Tibial nerve (tissue), 4 donors: ENCODE data around the gene PHYH. TPM values are rescaled to one million over a fixed set of nuclear protein-coding genes. Genes with fewer than 3 reads are reported as not detected.

ENCODE experiments used
- DNase-seq, 2 donors: peaks; one replicate each; pipeline ENCODE4 v3.0.0-alpha.2; 2019; ENCODE audit warnings: low spot score in 2 of 2
- H3K27ac ChIP-seq, 4 donors: fragments of 200-600 bp; sonication (generic) in 3 of 4; one replicate each; pipeline ENCODE4 v1.5.1; 2017 to 2019; ENCODE audit warnings: mild to moderate bottlenecking in 1 of 4
- H3K27me3 ChIP-seq, 2 donors: fragments of 200-600 bp; sonication (generic) in 1 of 2; one replicate each; pipeline versions ENCODE4 v1.5.1 to v1.6.0; 2017 to 2019
- H3K36me3 ChIP-seq, 3 donors: fragments of 200-600 bp; sonication (generic); one replicate each; pipeline ENCODE4 v1.5.1; 2018 to 2019
- H3K4me1 ChIP-seq, 4 donors: fragments of 200-600 bp; sonication (generic) in 3 of 4; one replicate each; pipeline ENCODE4 v1.5.1; 2017 to 2019
- H3K4me3 ChIP-seq, 4 donors: fragments of 200-600 bp; sonication (generic) in 3 of 4; one replicate each; pipeline ENCODE4 v1.5.1; 2017 to 2019; ENCODE audit warnings: mild to moderate bottlenecking in 1 of 4, moderate library complexity in 1 of 4
- H3K9me3 ChIP-seq, 4 donors: fragments of 200-600 bp; sonication (generic) in 3 of 4; one replicate each; pipeline ENCODE4 v1.5.1; 2017 to 2019
- EP300 ChIP-seq, 2 donors: sonication (generic); formaldehyde crosslinking; IDR thresholded peaks; one replicate each; pipeline ENCODE4 v1.6.1; 2017; ENCODE audit warnings: antibody characterized with exemption in 2 of 2, mild to moderate bottlenecking in 1 of 2
- POLR2A ChIP-seq, 2 donors: fragments of 450-650 bp; IDR thresholded peaks; one replicate each; pipeline ENCODE4 v1.6.1; 2017; ENCODE audit warnings: antibody characterized with exemption in 2 of 2, mild to moderate bottlenecking in 2 of 2, moderate library complexity in 2 of 2
- WGBS, 2 donors: methylation state at CpG; one replicate each; pipeline ENCODE4 v1.1.5; 2018; 5-methylcytosine and 5-hydroxymethylcytosine counted together
- total RNA-seq, 4 donors: library from RNA; depleted of rRNA; stranded (reverse); fragments of >200 nt; gene quantifications; one replicate each; pipeline ENCODE4 v1.1.0, GENCODE V29; 2016
- TF ChIP-seq, protein P1 (sequence below), 5 experiments: fragments of 200-600 bp in 3 of 5; fragments of 450-650 bp in 2 of 5; sonication (generic) in 3 of 5; IDR thresholded peaks; one replicate each; pipeline ENCODE4 v1.5.1; 2016 to 2019; ENCODE audit warnings: antibody characterized with exemption in 5 of 5, mild to moderate bottlenecking in 3 of 5, moderate library complexity in 2 of 5

The PHYH gene
- total RNA-seq, 4 donors from 2014 or later: 14.1 to 40.9 (median 32.5) TPM

DNA sequence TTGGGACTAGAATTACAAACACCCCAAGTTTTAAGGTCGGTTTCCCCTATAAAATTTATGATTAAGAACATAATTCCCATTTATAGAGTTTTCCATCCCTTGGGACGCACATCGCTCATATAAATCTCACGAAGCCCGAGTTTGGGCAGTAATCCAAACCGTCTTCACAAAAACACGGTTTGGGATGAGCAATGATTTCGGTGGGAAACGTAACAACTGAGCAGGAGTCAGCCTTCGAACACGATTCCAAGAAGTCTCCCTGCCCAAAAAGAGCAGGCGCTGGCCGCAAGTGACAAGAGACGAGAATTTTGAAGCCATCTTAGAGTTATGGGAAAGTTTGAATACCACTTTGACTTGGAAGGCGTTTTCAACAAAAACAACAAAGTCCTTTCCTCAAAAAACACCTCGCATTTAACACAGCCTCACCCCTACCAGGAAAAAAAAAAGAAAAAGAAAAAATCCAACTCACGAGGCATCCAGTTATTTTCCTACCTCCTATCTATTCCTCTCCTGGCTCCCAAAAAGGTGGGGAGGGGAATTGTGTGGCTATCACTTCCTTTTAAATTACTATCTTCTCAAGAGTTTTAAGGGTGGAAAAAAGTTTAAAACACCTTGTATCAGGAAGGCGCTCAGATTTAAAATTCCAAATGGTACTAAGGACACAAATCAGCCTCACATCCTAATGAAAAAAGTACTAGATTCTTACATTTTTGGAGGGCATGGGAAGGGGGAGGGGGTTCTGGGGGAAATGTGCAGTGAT, 46.6 kb upstream of the PHYH start:
- peaks cover 0 to 15% (median 0%) of the 10 kb centered on the region in 3 donors for H3K36me3 ChIP-seq
- TF ChIP-seq, protein P1, sequence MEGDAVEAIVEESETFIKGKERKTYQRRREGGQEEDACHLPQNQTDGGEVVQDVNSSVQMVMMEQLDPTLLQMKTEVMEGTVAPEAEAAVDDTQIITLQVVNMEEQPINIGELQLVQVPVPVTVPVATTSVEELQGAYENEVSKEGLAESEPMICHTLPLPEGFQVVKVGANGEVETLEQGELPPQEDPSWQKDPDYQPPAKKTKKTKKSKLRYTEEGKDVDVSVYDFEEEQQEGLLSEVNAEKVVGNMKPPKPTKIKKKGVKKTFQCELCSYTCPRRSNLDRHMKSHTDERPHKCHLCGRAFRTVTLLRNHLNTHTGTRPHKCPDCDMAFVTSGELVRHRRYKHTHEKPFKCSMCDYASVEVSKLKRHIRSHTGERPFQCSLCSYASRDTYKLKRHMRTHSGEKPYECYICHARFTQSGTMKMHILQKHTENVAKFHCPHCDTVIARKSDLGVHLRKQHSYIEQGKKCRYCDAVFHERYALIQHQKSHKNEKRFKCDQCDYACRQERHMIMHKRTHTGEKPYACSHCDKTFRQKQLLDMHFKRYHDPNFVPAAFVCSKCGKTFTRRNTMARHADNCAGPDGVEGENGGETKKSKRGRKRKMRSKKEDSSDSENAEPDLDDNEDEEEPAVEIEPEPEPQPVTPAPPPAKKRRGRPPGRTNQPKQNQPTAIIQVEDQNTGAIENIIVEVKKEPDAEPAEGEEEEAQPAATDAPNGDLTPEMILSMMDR (IDR thresholded peaks at IDR 0.05): no peak
- TF ChIP-seq EP300 (IDR thresholded peaks at IDR 0.05) (peak in 1 of 2 donors; percentile 14), POLR2A (IDR thresholded peaks at IDR 0.05) (no peak)
- 9 to 10% methylated on average over 18 of the region's 18 CpGs for WGBS, 2 donors
- peak overlapping the region; percentile 68 to 81 (median 75) for H3K4me3 ChIP-seq
- no peaks in the 10 kb centered on the region for H3K9me3 ChIP-seq
- peaks cover 0 to 39% (median 10%) of the 10 kb centered on the region in 4 donors for H3K4me1 ChIP-seq
- peaks cover 0 to 5% of the 10 kb centered on the region in 2 donors for H3K27me3 ChIP-seq
- peak overlapping the region; percentile 93 to 98 (median 95) for H3K27ac ChIP-seq
- DNase-seq: peak in 1 of 2 donors; percentile 48

DNA sequence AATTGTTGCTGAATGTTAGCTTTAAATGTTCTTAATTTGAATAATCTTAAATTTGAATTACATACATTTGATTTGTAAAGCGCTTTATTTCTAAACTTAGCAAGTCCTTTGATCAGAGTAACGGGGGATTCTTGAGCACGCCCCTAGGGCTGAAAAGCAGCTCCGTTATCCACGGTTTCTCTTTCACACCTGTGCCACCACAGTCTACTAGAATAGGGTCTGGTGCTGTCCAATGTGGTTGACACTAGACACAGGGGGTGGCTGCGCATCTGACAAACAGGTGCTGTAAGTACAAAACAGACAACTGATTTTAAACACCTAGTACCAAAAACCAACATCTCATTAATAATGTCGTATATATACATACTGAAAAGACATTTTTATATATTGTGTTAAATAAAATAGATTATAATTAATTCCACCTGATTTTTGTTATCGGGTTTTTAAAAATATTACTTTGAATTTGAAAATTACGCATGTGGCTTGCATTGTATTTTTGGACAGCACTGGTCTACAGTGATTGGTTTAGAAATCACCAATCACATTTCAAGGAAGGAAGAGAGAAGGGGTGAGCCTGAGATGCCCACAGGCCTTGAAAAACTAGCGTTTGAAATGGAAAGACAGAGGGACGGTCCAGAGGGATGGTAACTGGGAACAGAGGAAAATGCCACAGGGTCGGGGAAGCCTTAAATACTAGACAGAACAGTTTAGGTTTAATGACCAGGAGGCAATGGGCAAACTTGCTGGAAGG, 40.9 kb upstream of the PHYH start:
- no peak for DNase-seq

DNA sequence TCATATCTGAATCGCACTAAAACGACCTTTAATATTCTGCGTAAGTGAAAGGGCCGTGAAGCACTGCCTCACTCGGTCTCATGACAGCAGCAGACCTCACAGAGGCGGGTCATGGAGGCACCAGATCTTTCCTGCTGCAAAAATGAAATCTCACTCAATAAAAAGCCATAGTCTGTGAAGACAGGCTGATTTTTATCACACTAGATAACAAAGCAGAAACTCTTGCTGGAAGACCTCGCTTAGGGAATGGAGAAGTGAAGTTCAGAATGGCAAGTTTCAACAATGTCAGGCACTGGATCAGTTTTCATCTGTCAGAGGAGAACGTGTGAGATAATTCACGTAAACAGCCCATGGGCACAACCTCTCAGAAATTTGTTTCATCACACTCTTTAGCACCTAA, 40.2 kb upstream of the PHYH start:
- Histone ChIP-seq H3K27ac (peak overlapping the region in 1 of 4 donors; percentile 31), H3K4me1 (peaks cover 0 to 27% (median 0%) of the 10 kb centered on the region in 4 donors), H3K4me3 (no peak overlapping the region), H3K36me3 (peaks cover 0 to 48% (median 0%) of the 10 kb centered on the region in 3 donors), H3K9me3 (no peaks in the 10 kb centered on the region), H3K27me3 (no peaks in the 10 kb centered on the region)
- TF ChIP-seq, protein P1 (IDR thresholded peaks at IDR 0.05): no peak
- TF ChIP-seq POLR2A (IDR thresholded peaks at IDR 0.05) (no peak), EP300 (IDR thresholded peaks at IDR 0.05) (no peak)
- 62 to 67% methylated on average over 9 of the region's 9 CpGs for WGBS, 2 donors
- DNase-seq: no peak

More for the DNA sequence above, 40.9 kb upstream of the PHYH start:
- Histone ChIP-seq H3K27ac (no peak overlapping the region), H3K36me3 (peaks cover 0 to 40% (median 0%) of the 10 kb centered on the region in 3 donors), H3K4me1 (peaks cover 0 to 35% (median 2%) of the 10 kb centered on the region in 4 donors), H3K4me3 (no peak overlapping the region), H3K9me3 (no peaks in the 10 kb centered on the region), H3K27me3 (no peaks in the 10 kb centered on the region)
- WGBS, 2 donors: 82 to 84% methylated on average over 12 of the region's 12 CpGs
- TF ChIP-seq EP300 (IDR thresholded peaks at IDR 0.05) (no peak), POLR2A (IDR thresholded peaks at IDR 0.05) (no peak)
- TF ChIP-seq, protein P1 (IDR thresholded peaks at IDR 0.05): no peak

DNA sequence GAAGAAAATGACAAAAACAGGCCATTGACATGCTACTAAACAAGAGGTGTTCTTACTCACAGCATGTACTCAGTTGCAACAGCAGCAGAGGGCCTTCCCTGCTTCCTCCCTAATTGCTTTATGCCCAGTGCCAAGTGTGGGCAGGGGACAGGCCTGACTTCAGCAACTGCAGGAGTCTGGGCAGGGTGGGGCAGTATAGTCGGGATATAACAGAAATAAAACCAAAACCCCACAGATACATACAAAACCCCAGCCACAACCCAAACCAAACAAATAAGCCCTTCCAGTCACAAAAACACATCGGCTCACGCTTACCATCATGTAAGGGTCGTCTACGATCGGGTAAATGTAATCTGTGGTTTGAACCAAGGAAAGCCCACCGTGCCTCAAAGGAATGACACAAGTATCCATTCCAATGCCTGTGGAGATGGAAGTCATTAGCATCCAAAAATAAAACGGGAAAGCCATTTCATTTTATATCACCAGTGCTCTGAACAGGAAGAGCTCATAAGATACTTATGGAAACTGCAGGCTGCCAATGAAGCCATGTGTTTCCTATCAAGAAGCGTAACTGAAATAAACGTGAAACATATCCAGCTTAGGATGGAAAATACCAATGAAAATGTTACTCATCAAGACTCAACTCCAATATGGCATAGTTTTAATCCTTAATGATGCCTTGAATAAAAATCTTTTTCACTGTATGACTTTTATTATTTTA, 38.7 kb upstream of the PHYH start:
- H3K4me3 ChIP-seq: no peak overlapping the region
- no peak for DNase-seq
- no peak overlapping the region for H3K27ac ChIP-seq
- TF ChIP-seq, protein P1 (IDR thresholded peaks at IDR 0.05): no peak
- TF ChIP-seq EP300 (IDR thresholded peaks at IDR 0.05): no peak
- TF ChIP-seq POLR2A (IDR thresholded peaks at IDR 0.05): no peak
- 50 to 59% methylated on average over 10 of the region's 10 CpGs for WGBS, 2 donors
- no peaks in the 10 kb centered on the region for H3K27me3 ChIP-seq
- H3K36me3 ChIP-seq: peaks cover 0 to 63% (median 3%) of the 10 kb centered on the region in 3 donors
- peaks cover 0 to 24% (median 0%) of the 10 kb centered on the region in 4 donors for H3K4me1 ChIP-seq
- no peaks in the 10 kb centered on the region for H3K9me3 ChIP-seq
